SK-N-SH treated with all-trans-retinoic acid at 6 μM for 48 hours (cell line): ENCODE data around the gene JCAD.

Experiments used
- ARNTL ChIP-seq: fragments of 450-650 bp; formaldehyde crosslinking; IDR thresholded peaks from 2 replicates; pipeline ENCODE4 v1.5.0; 2020; ENCODE audit warnings: low read depth, mild to moderate bottlenecking, moderate library complexity, borderline replicate concordance
- BACH2 ChIP-seq: fragments of 250-450 bp; sonication (Bioruptor Pico); IDR thresholded peaks from 2 replicates; pipeline ENCODE4 v1.9.0; 2021; ENCODE audit warnings: mild to moderate bottlenecking, borderline replicate concordance
- ESRRG ChIP-seq: fragments of 250-450 bp; sonication (Bioruptor Pico); IDR thresholded peaks from 2 replicates; pipeline ENCODE4 v1.6.1; 2021; ENCODE audit warnings: mild to moderate bottlenecking
- GLIS3 ChIP-seq: fragments of 250-450 bp; sonication (Bioruptor Pico); IDR thresholded peaks from 2 replicates; pipeline ENCODE4 v1.5.0; 2020; ENCODE audit warnings: mild to moderate bottlenecking, moderate library complexity
- ISL1 ChIP-seq: fragments of 250-450 bp; sonication (Bioruptor Pico); IDR thresholded peaks from 2 replicates; pipeline ENCODE4 v2.1.2; 2022; ENCODE audit warnings: mild to moderate bottlenecking, moderate library complexity
- OSR1 ChIP-seq: fragments of 250-450 bp; sonication (Bioruptor Pico); IDR thresholded peaks from 2 replicates; pipeline ENCODE4 v1.8.0; 2022; ENCODE audit warnings: moderate library complexity, mild to moderate bottlenecking, inconsistent platforms
- RARB ChIP-seq: fragments of 250-450 bp; sonication (Bioruptor Pico); IDR thresholded peaks from 2 replicates; pipeline ENCODE4 v1.8.0; 2021; ENCODE audit warnings: mild to moderate bottlenecking, moderate library complexity
- SNAI2 ChIP-seq: fragments of 250-450 bp; sonication (Bioruptor Pico); IDR thresholded peaks from 2 replicates; pipeline ENCODE4 v1.5.0; 2020; ENCODE audit warnings: mild to moderate bottlenecking, moderate library complexity
- TCF4 ChIP-seq: fragments of 250-450 bp; sonication (Bioruptor Pico); IDR thresholded peaks from 2 replicates; pipeline ENCODE4 v1.8.0; 2021; ENCODE audit warnings: mild to moderate bottlenecking, moderate library complexity, borderline replicate concordance
- ZC3H10 ChIP-seq: fragments of 250-450 bp; sonication (Bioruptor Pico); IDR thresholded peaks from 2 replicates; pipeline ENCODE4 v1.5.1; 2021; ENCODE audit warnings: mild to moderate bottlenecking, moderate library complexity
- ZFP30 ChIP-seq: fragments of 450-650 bp; formaldehyde crosslinking; IDR thresholded peaks from 2 replicates; pipeline ENCODE4 v1.5.0; 2022; ENCODE audit warnings: mild to moderate bottlenecking, moderate library complexity
- ZNF70 ChIP-seq: fragments of 450-650 bp; formaldehyde crosslinking; IDR thresholded peaks from 2 replicates; pipeline ENCODE4 v1.5.0; 2020; ENCODE audit warnings: mild to moderate bottlenecking, moderate library complexity
- ZNF8 ChIP-seq: fragments of 450-650 bp; formaldehyde crosslinking; IDR thresholded peaks from 2 replicates; pipeline ENCODE4 v1.5.0; 2020; ENCODE audit warnings: mild to moderate bottlenecking, moderate library complexity
- TF ChIP-seq, protein P1 (sequence below): fragments of 250-450 bp; sonication (Bioruptor Pico); IDR thresholded peaks from 2 replicates; pipeline ENCODE4 v1.8.0; 2020; ENCODE audit warnings: mild to moderate bottlenecking, moderate library complexity, borderline replicate concordance

- TF ChIP-seq TCF4 (CRISPR knock-in tag) (no peak), RARB (no peak), OSR1 (CRISPR knock-in tag) (no peak), ZNF70 (CRISPR knock-in tag) (no peak), ZC3H10 (CRISPR knock-in tag) (no peak), ZFP30 (CRISPR knock-in tag) (no peak), BACH2 (no peak), ZNF8 (CRISPR knock-in tag) (no peak), ISL1 (CRISPR knock-in tag) (no peak), GLIS3 (CRISPR knock-in tag) (no peak), ESRRG (CRISPR knock-in tag) (no peak), SNAI2 (CRISPR knock-in tag) (no peak), ARNTL (CRISPR knock-in tag) (no peak)
- TF ChIP-seq, protein P1, sequence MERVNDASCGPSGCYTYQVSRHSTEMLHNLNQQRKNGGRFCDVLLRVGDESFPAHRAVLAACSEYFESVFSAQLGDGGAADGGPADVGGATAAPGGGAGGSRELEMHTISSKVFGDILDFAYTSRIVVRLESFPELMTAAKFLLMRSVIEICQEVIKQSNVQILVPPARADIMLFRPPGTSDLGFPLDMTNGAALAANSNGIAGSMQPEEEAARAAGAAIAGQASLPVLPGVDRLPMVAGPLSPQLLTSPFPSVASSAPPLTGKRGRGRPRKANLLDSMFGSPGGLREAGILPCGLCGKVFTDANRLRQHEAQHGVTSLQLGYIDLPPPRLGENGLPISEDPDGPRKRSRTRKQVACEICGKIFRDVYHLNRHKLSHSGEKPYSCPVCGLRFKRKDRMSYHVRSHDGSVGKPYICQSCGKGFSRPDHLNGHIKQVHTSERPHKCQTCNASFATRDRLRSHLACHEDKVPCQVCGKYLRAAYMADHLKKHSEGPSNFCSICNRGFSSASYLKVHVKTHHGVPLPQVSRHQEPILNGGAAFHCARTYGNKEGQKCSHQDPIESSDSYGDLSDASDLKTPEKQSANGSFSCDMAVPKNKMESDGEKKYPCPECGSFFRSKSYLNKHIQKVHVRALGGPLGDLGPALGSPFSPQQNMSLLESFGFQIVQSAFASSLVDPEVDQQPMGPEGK (CRISPR knock-in tag), result no peak
Observed at GRCh38 chr10:29993319-29993915, 66.0 kb downstream of the JCAD start.
